ENCODE measurements around the gene SLC2A10. TPM values are rescaled to one million over a fixed set of nuclear protein-coding genes. Genes with fewer than 3 reads are reported as not detected.

SLC2A10 gene
- total and polyA plus RNA-seq, 2 donors = 12.0 to 36.6 TPM

Other genes with a start within 250 kb of the SLC2A10 start
- gene ZNF334, start 196.1 kb upstream of the SLC2A10 start, total RNA-seq = 20.5 TPM
- gene ZNF334, start 196.1 kb upstream of the SLC2A10 start, polyA plus RNA-seq = 2.6 TPM
- not detected for gene OCSTAMP, start 159.0 kb upstream of the SLC2A10 start, total RNA-seq
- gene OCSTAMP, start 159.0 kb upstream of the SLC2A10 start, polyA plus RNA-seq = not detected
- 5.4 TPM for gene SLC13A3, start 58.2 kb upstream of the SLC2A10 start, total RNA-seq
- 0.77 TPM for gene SLC13A3, start 58.2 kb upstream of the SLC2A10 start, polyA plus RNA-seq
- 21.5 TPM for gene TP53RK, start 20.2 kb upstream of the SLC2A10 start, total RNA-seq
- 11.8 TPM for gene TP53RK, start 20.2 kb upstream of the SLC2A10 start, polyA plus RNA-seq
- 2.2 TPM for gene EYA2, start 185.2 kb downstream of the SLC2A10 start, total RNA-seq
- gene EYA2, start 185.2 kb downstream of the SLC2A10 start, polyA plus RNA-seq = 0.70 TPM

Data from urinary bladder (tissue), 2 donors.